GM21717 (cell line): ENCODE measurements around the gene NUDT16L1.

Source experiments
- ATAC-seq: cut with Tn5 transposase; IDR thresholded peaks from one replicate; pipeline ENCODE4 v1.9.1; 2021; ENCODE audit warnings: mild to moderate bottlenecking, moderate library complexity; ENCODE audit not compliant: unreplicated experiment

Gene NUDT16L1

GRCh38 chr16:4663777-4664465, 29.4 kb upstream of the NUDT16L1 start:
- ATAC-seq = no peak

DNA sequence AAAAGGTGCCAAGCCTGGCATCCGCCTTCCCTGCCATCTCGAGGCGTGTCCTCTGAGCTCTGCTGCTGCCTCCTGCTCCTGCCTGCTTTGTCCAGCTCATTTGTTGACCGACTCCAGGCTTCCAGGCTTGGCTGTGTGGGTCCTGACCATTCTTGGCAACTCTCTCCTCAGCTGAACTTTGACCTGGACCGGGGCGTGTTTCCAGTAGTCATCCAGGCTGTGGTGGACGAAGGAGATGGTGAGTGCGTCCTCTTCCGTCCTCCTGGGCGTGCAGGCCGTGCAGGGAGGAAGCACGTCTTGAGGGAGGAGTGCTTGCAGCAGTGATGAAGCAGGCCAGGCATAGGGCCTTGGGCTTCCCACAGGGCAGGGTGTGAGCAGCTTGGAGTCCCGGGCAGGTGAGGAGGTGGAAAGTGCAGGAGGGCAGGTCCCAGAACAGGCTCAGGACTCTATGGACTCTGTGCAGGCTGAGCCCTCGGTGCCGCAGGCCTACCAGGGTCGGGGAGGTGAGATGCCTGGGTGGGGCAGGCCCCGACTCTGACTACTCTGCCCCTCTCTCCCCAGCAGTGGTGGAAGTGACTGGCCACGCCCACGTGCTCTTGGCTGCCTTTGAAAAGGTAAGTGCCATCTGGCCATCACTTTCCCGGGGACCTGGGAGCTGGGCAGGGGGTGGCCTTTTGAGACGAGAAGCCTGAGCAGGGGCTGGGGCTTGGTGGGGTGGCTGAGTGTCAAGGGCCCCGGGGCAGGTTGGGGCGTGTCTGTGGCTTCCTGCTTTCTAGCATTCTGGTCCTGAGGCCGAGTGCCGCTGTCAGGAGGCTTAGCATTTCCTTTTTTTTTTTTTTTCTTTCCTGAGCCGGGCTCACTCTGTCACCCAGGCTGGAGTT, 28.6 kb upstream of the NUDT16L1 start:
- ATAC-seq = no peak

DNA sequence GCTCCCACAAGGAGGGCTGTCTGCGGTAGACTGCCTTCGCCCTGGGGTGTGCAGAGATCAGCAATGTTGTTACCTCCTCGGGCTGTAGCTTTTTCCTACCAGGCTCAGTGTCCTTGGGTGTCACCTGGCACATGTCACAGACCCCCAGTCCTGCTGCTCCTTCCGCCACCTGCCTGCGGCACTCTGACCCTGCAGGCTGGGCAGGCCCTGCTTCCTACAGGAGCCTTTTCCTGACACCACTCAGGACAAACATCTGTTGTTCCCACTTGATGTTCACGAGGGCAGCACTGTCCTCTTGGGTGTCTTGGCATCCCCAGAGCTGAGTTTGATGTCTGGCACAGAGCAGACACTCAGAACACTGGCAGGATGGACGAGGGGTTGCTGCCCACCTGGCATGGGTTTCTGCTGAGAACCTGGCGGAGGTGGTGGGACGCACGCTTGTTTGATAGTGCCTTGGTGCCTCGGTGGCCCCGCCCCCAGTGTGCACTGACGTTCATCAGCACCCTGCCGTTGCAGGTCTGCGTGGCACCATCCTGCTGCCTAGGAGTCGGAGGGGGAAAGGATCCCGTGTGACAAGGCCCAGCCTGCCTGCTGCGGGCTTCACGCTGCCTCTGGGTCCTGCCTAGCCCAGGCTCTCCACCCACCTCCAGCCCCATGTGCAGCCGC, 26.7 kb upstream of the NUDT16L1 start:
- no peak for ATAC-seq

DNA sequence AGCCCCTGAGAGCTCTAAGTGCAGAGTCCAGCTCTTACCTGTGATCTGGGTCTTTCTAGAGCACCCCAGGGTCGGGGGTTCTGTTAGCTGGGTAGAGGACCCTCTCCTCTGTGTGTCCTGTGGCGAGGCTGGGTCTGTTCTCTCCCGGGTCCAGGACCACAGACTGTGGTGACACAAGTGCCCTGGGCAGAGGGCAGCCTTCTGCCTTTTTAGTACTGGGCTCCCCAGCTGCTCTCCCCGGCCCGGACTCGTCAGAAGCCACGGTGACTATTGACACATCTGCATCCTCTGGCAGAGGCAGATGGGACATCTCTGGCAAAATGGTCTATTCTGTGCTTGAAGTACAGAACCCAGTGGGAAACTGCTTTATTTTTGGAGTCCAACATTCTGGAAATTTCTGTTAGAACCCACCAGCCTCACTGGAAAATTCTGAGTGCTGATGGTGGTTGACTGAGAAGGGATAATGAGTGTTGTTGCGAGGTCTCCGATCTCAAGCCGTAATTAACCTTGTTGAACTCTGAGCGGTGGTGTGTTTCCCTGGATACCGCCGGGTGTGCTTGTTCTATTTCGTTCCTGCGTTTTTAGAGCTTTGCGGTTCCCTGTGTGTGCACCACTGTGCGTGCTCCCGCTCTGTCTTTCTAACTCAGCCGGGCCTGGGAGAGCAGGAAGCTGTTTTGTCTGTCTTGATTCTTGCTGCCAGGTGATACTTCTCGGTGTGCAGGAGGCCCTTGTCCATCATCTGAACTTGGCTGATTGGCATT, 26.0 kb upstream of the NUDT16L1 start:
- no peak for ATAC-seq

- ATAC-seq = no peak
Measured at GRCh38 chr16:4668313-4668960, 24.9 kb upstream of the NUDT16L1 start.

DNA sequence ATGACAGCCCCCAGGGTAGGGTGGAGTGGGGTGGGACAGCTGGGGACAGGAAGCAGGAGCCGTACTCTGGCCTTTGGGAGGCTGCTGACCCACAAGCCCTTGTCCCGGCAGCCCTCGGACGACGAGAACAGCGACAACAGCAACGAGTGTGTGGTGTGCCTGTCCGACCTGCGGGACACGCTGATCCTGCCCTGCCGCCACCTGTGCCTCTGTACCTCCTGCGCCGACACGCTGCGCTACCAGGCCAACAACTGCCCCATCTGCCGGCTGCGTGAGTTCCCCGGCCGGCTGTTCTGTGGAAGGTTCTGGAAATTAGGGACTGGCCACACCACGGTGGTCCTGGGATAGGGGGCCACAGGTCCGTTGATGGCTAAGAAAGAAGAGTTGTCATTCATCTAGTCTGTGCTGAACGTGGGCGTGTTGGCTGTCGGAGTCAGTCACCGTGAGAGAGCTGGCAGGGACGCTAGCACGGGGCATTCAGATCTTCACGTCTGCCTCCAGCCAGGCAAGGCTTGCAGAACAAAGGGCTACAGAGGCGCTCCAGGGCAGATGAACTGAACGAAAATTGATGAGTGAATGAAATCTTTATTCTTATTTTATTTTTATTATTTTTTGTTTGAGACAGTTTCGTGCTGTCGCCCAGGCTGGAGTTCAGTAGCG, 19.8 kb upstream of the NUDT16L1 start:
- no peak for ATAC-seq

- no peak for ATAC-seq
Measured at GRCh38 chr16:4674926-4675530, 18.3 kb upstream of the NUDT16L1 start.

- ATAC-seq = no peak
Measured at GRCh38 chr16:4675864-4676786, 17.2 kb upstream of the NUDT16L1 start.

GRCh38 chr16:4676831-4677230, 16.5 kb upstream of the NUDT16L1 start:
- no peak for ATAC-seq

DNA sequence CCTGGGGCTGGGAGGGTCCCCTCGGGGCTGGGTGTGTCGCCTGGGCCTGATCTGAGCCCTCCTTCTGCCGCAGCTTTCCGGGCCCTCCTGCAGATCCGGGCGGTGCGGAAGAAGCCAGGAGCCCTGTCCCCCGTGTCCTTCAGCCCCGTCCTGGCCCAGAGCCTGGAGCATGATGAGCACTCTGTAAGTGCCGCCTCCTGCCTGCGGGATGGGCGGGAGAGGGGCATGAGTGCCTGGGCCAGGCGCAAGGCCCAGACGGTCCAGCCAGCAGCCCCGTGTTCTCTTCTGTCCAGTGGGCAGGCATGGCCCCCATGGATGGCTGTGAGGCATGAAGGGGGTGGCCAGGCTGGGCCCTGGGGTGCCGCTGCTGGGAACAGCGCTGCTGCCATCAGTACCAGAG, 16.0 kb upstream of the NUDT16L1 start:
- no peak for ATAC-seq

DNA sequence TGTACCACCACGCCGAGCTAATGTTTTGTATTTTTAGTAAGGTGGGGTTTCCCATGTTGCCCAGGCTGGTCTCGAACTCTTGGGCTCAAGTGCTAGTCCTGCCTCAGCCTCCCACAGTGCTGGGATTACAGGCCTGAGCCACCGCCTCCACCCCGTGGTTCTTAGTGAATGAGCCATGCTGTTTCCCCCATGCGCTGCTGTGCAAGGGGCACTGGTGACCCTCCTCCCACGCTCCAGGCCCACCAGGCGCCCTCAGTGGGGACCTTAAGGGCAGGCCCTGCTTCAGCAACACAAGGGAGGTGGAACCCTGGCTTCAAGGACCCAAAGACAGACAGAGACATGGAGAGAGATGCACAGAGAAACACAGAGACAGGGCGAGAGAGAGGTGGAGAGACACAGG, 15.4 kb upstream of the NUDT16L1 start:
- no peak for ATAC-seq

GRCh38 chr16:4678596-4678995, 14.8 kb upstream of the NUDT16L1 start:
- no peak for ATAC-seq

- ATAC-seq = no peak
Measured at GRCh38 chr16:4679156-4679849, 14.1 kb upstream of the NUDT16L1 start.

GRCh38 chr16:4679850-4680636, 13.3 kb upstream of the NUDT16L1 start:
- ATAC-seq = no peak

DNA sequence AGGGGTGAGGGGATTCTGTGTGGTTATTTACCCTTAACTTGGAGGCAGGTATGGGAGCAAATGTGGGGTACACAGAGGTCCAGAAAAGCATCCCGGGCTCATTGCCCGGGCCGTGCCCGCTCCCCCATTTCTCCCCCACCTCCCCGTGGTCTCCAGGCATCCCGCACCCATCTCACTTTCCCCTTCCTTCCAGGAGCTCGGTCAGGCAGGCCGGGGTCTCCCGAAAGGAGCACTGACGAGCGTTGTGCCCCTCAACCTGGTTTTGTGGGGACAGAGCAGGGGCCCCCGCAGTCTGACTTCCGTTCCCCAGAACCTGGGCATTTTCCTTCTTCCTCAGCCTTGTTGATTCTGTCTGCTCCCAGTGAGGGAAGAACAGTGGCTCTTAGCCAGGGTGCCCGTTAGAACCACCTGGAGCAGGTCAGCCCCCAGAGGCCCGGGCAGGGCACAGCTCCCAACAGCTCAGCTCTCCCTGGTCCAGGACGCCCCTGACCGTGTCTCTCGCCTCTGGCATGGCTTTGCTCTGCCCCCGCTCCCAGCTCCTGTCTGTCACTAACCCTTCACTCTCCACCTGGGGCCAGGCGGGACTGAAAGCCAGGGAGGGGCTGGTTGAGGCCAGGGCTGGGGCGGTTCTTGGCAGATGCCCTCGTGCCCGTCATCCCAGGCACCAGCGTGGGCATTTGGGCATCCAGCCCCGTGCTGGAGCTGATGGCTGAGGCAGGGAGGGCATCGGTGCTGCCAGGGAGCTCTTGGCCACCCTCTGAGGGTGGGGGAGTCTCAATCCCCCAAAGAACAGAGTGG, 12.5 kb upstream of the NUDT16L1 start:
- no peak for ATAC-seq

GRCh38 chr16:4681471-4682083, 11.8 kb upstream of the NUDT16L1 start:
- ATAC-seq = no peak
